ENCODE measurements around the gene EEF1G.

The EEF1G gene

DNA sequence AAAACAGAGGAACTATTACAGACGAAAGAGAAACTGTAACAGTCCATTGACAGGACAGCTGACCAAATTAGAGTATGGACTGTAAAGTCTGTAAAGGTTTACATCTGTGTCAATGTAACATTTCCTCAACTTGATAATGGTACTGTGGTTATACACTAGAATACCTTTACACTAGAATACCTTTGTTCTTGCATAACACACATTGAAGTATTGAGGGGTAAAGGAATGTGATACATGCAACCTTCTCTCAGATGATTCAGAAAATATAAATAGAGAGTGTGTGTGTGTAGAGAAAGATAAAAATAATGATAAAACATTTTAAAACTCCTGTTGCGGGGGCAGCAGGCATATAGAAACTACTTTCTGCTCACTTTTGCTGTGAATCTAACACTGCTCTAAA is 5.6 kb upstream of the EEF1G start:
- Histone ChIP-seq H3K36me3 (replicated peaks; ENCODE audit: insufficient read depth, low read length) (no peaks in the 10 kb centered on the region), H3K4me2 (ENCODE audit: low read depth, low read length) (no peak overlapping the region), H3K4me3 (ENCODE audit: low read length) (no peak overlapping the region), H3F3A (ENCODE audit: insufficient read depth, low read length) (peaks cover 4% of the 10 kb centered on the region; the same call in 1 of the 2 replicates), H3K27ac (ENCODE audit: low read length) (no peak overlapping the region), H2AFZ (ENCODE audit: low read length) (no peak overlapping the region), H3K27me3 (replicated peaks; ENCODE audit: insufficient read depth, low read length) (no peaks in the 10 kb centered on the region), H3K9me3 (replicated peaks; ENCODE audit: insufficient read depth, low read length) (no peaks in the 10 kb centered on the region), H3K79me2 (ENCODE audit: low read length) (peaks cover 15% of the 10 kb centered on the region; the same call in 1 of the 2 replicates), H3K9ac (ENCODE audit: low read length) (no peak overlapping the region), H4K20me1 (ENCODE audit: insufficient read depth, low read length) (no peaks in the 10 kb centered on the region), H3K4me1 (ENCODE audit: low read length) (0 out of 2 replicates have a peak, but pooled peaks cover 9% of the 10 kb centered on the region), H3K9me2 (replicated peaks; ENCODE audit: insufficient read depth, low read length) (no peaks in the 10 kb centered on the region)
- TF ChIP-seq, protein P1, sequence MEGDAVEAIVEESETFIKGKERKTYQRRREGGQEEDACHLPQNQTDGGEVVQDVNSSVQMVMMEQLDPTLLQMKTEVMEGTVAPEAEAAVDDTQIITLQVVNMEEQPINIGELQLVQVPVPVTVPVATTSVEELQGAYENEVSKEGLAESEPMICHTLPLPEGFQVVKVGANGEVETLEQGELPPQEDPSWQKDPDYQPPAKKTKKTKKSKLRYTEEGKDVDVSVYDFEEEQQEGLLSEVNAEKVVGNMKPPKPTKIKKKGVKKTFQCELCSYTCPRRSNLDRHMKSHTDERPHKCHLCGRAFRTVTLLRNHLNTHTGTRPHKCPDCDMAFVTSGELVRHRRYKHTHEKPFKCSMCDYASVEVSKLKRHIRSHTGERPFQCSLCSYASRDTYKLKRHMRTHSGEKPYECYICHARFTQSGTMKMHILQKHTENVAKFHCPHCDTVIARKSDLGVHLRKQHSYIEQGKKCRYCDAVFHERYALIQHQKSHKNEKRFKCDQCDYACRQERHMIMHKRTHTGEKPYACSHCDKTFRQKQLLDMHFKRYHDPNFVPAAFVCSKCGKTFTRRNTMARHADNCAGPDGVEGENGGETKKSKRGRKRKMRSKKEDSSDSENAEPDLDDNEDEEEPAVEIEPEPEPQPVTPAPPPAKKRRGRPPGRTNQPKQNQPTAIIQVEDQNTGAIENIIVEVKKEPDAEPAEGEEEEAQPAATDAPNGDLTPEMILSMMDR (IDR thresholded peaks at IDR 0.05; ENCODE audit: low read length), result no peak
- TF ChIP-seq EZH2phosphoT487 (IDR thresholded peaks at IDR 0.05; ENCODE audit: low read length) (no peak), EZH2 (optimal IDR thresholded peaks at IDR 0.05; ENCODE audit: low read depth, low read length) (no peak)
- no peak for DNase-seq

GRCh38 chr11:62578541-62578940 is 4.8 kb upstream of the EEF1G start:
- H3K9me2 ChIP-seq (replicated peaks; ENCODE audit: insufficient read depth, low read length), result no peaks in the 10 kb centered on the region
- no peaks in the 10 kb centered on the region for H3K36me3 ChIP-seq (replicated peaks; ENCODE audit: insufficient read depth, low read length)
- TF ChIP-seq EZH2 (optimal IDR thresholded peaks at IDR 0.05; ENCODE audit: low read depth, low read length), result no peak
- no peak for TF ChIP-seq EZH2phosphoT487 (IDR thresholded peaks at IDR 0.05; ENCODE audit: low read length)
- TF ChIP-seq, protein P1 (IDR thresholded peaks at IDR 0.05; ENCODE audit: low read length), result no peak
- H4K20me1 ChIP-seq (ENCODE audit: insufficient read depth, low read length), result no peaks in the 10 kb centered on the region
- H3K9ac ChIP-seq (ENCODE audit: low read length), result no peak overlapping the region
- no peak overlapping the region for H3K4me3 ChIP-seq (ENCODE audit: low read length)
- H3K27me3 ChIP-seq (replicated peaks; ENCODE audit: insufficient read depth, low read length), result no peaks in the 10 kb centered on the region
- peaks cover 5% of the 10 kb centered on the region; the same call in 1 of the 2 replicates for H3F3A ChIP-seq (ENCODE audit: insufficient read depth, low read length)
- H3K79me2 ChIP-seq (ENCODE audit: low read length), result peaks cover 11% of the 10 kb centered on the region
- H3K27ac ChIP-seq (ENCODE audit: low read length), result no peak overlapping the region
- H3K4me2 ChIP-seq (ENCODE audit: low read depth, low read length), result no peak overlapping the region
- DNase-seq, result no peak
- 0 out of 2 replicates have a peak, but pooled peaks cover 9% of the 10 kb centered on the region for H3K4me1 ChIP-seq (ENCODE audit: low read length)
- no peak overlapping the region for H2AFZ ChIP-seq (ENCODE audit: low read length)
- H3K9me3 ChIP-seq (replicated peaks; ENCODE audit: insufficient read depth, low read length), result no peaks in the 10 kb centered on the region

DNA sequence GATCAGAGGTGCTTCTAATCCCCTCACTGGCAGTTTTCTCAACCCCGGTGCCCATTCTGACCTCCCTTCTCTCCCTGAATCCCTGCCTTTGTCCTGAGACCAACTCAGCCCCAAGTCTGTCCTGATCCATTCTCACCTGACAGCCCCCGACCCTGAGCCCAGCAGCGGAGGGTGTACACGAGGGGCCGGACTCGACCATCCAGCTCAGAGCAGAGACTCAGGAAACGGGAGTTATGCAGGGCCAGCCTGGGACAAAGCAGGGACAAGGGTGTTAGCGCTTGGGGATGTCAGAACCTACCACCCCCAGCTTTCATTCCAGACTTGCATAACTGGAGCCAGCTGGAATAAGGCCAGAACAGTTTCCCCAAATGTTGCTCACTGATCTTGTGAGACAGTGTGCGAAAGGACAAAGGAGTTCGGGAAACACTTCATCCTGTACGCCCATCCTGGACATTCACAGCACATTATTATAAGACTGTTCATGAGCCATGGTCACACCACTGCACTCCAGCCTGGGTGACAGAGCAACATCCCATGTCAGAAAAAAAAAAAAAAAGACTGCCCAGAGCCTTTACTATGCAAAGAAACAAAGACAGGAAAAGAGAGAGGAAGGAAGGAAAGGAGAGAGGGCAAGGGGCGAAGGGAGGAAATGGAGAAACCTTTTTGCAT is 3.5 kb upstream of the EEF1G start:
- Histone ChIP-seq H2AFZ (ENCODE audit: low read length) (no peak overlapping the region), H3K9me2 (replicated peaks; ENCODE audit: insufficient read depth, low read length) (no peaks in the 10 kb centered on the region), H3K4me3 (ENCODE audit: low read length) (no peak overlapping the region), H3F3A (ENCODE audit: insufficient read depth, low read length) (peaks cover 5% of the 10 kb centered on the region; the same call in 1 of the 2 replicates), H3K36me3 (replicated peaks; ENCODE audit: insufficient read depth, low read length) (no peaks in the 10 kb centered on the region; the same call in 1 of the 2 replicates), H3K9me3 (replicated peaks; ENCODE audit: insufficient read depth, low read length) (no peaks in the 10 kb centered on the region), H3K4me1 (ENCODE audit: low read length) (peaks cover 12% of the 10 kb centered on the region), H3K4me2 (ENCODE audit: low read depth, low read length) (no peak overlapping the region), H3K9ac (ENCODE audit: low read length) (no peak overlapping the region), H3K79me2 (ENCODE audit: low read length) (peaks cover 21% of the 10 kb centered on the region), H3K27me3 (replicated peaks; ENCODE audit: insufficient read depth, low read length) (no peaks in the 10 kb centered on the region), H3K27ac (ENCODE audit: low read length) (no peak overlapping the region), H4K20me1 (ENCODE audit: insufficient read depth, low read length) (no peaks in the 10 kb centered on the region)
- no peak for DNase-seq
- TF ChIP-seq, protein P1 (IDR thresholded peaks at IDR 0.05; ENCODE audit: low read length), result no peak
- TF ChIP-seq EZH2phosphoT487 (IDR thresholded peaks at IDR 0.05; ENCODE audit: low read length), result no peak
- TF ChIP-seq EZH2 (optimal IDR thresholded peaks at IDR 0.05; ENCODE audit: low read depth, low read length), result no peak
